B cell (primary cell): ENCODE measurements around the gene OSBP2. TPM values are rescaled to one million over a fixed set of nuclear protein-coding genes. Genes with fewer than 3 reads are reported as not detected.

Experiments
- ATAC-seq: fragments of 200-7000 bp; cut with Tn5 transposase; one replicate; pipeline ENCODE4 v1.10.0; 2021; ENCODE audit warnings: low read depth, mild to moderate bottlenecking, moderate number of reproducible peaks, moderate library complexity
- CTCF ChIA-PET: fragments of 350-600 bp; sonication (Branson Sonifier 250); formaldehyde crosslinking; loops from one replicate; lab custom pipeline; 2021; ENCODE audit warnings: antibody characterized with exemption, inconsistent platforms; lab: Charles Lee
- POLR2A ChIA-PET: fragments of 350-600 bp; sonication (Branson Sonifier 250); formaldehyde crosslinking; loops from one replicate; lab custom pipeline; 2021; ENCODE audit warnings: antibody characterized with exemption; lab: Charles Lee
- DNase-seq: peaks from one replicate; pipeline ENCODE4 v3.0.0; 2013
- H2AFZ ChIP-seq: 2 replicates; pipeline ENCODE4 v1.6.1; 2012; ENCODE audit warnings: mild to moderate bottlenecking, low read depth, low read length; ENCODE audit not compliant: insufficient read depth, poor library complexity, severe bottlenecking
- H3K27ac ChIP-seq, 2 donors: 1 replicate in 1 of 2; 2 replicates in 1 of 2; pipeline ENCODE4 v1.5.1; 2012 to 2013; ENCODE audit warnings: low read length in 2 of 2, mild to moderate bottlenecking in 2 of 2, moderate library complexity in 1 of 2
- H3K27me3 ChIP-seq, 4 experiments: fragments of 200-600 bp in 1 of 4; sonication (generic) in 1 of 4; replicated peaks in 1 of 4; 1 replicate in 2 of 4; 2 replicates in 2 of 4; pipeline versions ENCODE4 v1.6.1 to v1.7.0; 2013 to 2016; ENCODE audit warnings: low read length in 3 of 4, mild to moderate bottlenecking in 2 of 4, mixed read lengths in 1 of 4, moderate library complexity in 1 of 4; ENCODE audit not compliant: insufficient read depth in 4 of 4, control insufficient read depth in 3 of 4; ENCODE audit errors: control extremely low read depth in 1 of 4
- H3K36me3 ChIP-seq, 2 experiments: replicated peaks in 1 of 2; 1 replicate in 1 of 2; 2 replicates in 1 of 2; pipeline versions ENCODE4 v1.6.1 to v1.7.1; 2013; ENCODE audit warnings: low read length in 1 of 2; ENCODE audit not compliant: insufficient read depth in 2 of 2, control insufficient read depth in 1 of 2; ENCODE audit errors: control extremely low read depth in 1 of 2, extremely low read depth in 1 of 2
- H3K4me1 ChIP-seq, 2 donors: fragments of 200-600 bp in 1 of 2; sonication (generic) in 1 of 2; 1 replicate in 1 of 2; 2 replicates in 1 of 2; pipeline versions ENCODE4 v1.5.1 to v1.6.1; 2013 to 2017; ENCODE audit warnings: low read length in 2 of 2; ENCODE audit not compliant: control insufficient read depth in 2 of 2, insufficient read depth in 2 of 2
- H3K4me2 ChIP-seq: replicated peaks from 2 replicates; pipeline ENCODE3; 2012; ENCODE audit warnings: mild to moderate bottlenecking, low read depth, low read length; ENCODE audit not compliant: poor library complexity, severe bottlenecking
- H3K4me3 ChIP-seq, 5 experiments: fragments of 200-600 bp in 1 of 5; sonication (generic) in 1 of 5; 1 replicate in 3 of 5; 2 replicates in 2 of 5; pipeline versions ENCODE4 v1.5.1 to v1.7.0; 2011 to 2016; ENCODE audit warnings: low read length in 4 of 5, mild to moderate bottlenecking in 4 of 5, low read depth in 2 of 5, control low read depth in 1 of 5, moderate library complexity in 1 of 5; ENCODE audit not compliant: insufficient read depth in 1 of 5; ENCODE audit errors: control extremely low read depth in 1 of 5, extremely low read depth in 1 of 5
- H3K79me2 ChIP-seq: fragments of 200-600 bp; sonication (generic); one replicate; pipeline ENCODE4 v1.6.0; 2016; ENCODE audit warnings: low read length; ENCODE audit not compliant: control insufficient read depth, insufficient read depth
- H3K9ac ChIP-seq: fragments of 200-600 bp; sonication (generic); 2 replicates; pipeline ENCODE4 v1.6.1; 2017; ENCODE audit warnings: mild to moderate bottlenecking, low read length, moderate library complexity
- H3K9me3 ChIP-seq, 3 donors: one replicate each; pipeline versions ENCODE4 v1.6.1 to v1.7.1; 2013; ENCODE audit warnings: low read length in 2 of 3; ENCODE audit not compliant: control insufficient read depth in 2 of 3, insufficient read depth in 1 of 3; ENCODE audit errors: control extremely low read depth in 1 of 3
- H4K20me1 ChIP-seq: 2 replicates; pipeline ENCODE4 v1.6.0; 2012; ENCODE audit warnings: mild to moderate bottlenecking, low read length; ENCODE audit not compliant: insufficient read depth, control insufficient read depth, poor library complexity, severe bottlenecking
- H3K27ac Mint-ChIP-seq: one replicate; pipeline ENCODE4 v1.8.0; 2021; ENCODE audit warnings: mixed read lengths
- H3K27me3 Mint-ChIP-seq: one replicate; pipeline ENCODE4 v1.8.0; 2021; ENCODE audit warnings: mixed read lengths
- H3K4me1 Mint-ChIP-seq: one replicate; pipeline ENCODE4 v1.8.0; 2021; ENCODE audit warnings: mixed read lengths
- H3K4me3 Mint-ChIP-seq: one replicate; pipeline ENCODE4 v1.8.0; 2021; ENCODE audit warnings: mixed read lengths
- H3K9me3 Mint-ChIP-seq: one replicate; pipeline ENCODE4 v1.8.0; 2022; ENCODE audit warnings: mixed read lengths; ENCODE audit not compliant: insufficient read depth
- CTCF ChIP-seq: fragments of 200-600 bp; IDR thresholded peaks from one replicate; pipeline ENCODE4 v1.8.0; 2022; ENCODE audit warnings: antibody characterized with exemption, mild to moderate bottlenecking
- EZH2 ChIP-seq: IDR thresholded peaks from 2 replicates; pipeline ENCODE4 v1.6.1; 2012; ENCODE audit warnings: borderline replicate concordance, low read depth, mild to moderate bottlenecking, moderate library complexity, low read length; ENCODE audit not compliant: insufficient read depth, poor library complexity, severe bottlenecking
- WGBS: methylation state at CpG from one replicate; pipeline ENCODE4 v1.1.5; 2013; ENCODE audit warnings: missing lambda C conversion rate; ENCODE audit not compliant: insufficient coverage; 5-methylcytosine and 5-hydroxymethylcytosine counted together
- intact Hi-C: fragments of 100-400 bp; cut with micrococcal nuclease; formaldehyde crosslinking; loops from one replicate; pipeline ENCODE4 v1.10.0; 2022
- polyA plus RNA-seq: library from polyadenylated mRNA; depleted of rRNA; stranded (reverse); fragments of >200 nt; gene quantifications from 2 replicates; pipeline ENCODE4 v1.2.3, GENCODE V29; 2012
- total RNA-seq, 2 donors: library from RNA; stranded (reverse); fragments of 120-200 nt in 1 of 2; gene quantifications; 1 replicate in 1 of 2; 2 replicates in 1 of 2; pipeline versions ENCODE4 v1.2.3 to v1.2.4, GENCODE V29; 2013 to 2022

Gene OSBP2
- total and polyA plus RNA-seq, 2 donors (not counting 1 experiment from before 2014, with no cell fraction given): 0.10 to 1.0 TPM

GRCh38 chr22:30829901-30830550 is 135.4 kb downstream of the OSBP2 start:
- peaks cover 50% of the 10 kb centered on the region for H3K27me3 Mint-ChIP-seq
- DNase-seq (no peak), ATAC-seq (no peak)
- no peak overlapping the region for H3K4me3 Mint-ChIP-seq
- no peaks in the 10 kb centered on the region for H3K9me3 ChIP-seq
- H4K20me1 ChIP-seq: no peaks in the 10 kb centered on the region
- no peak overlapping the region for H3K27ac Mint-ChIP-seq
- peaks cover 0 to 3% (median 1%) of the 10 kb centered on the region in 4 experiments for H3K27me3 ChIP-seq
- H3K79me2 ChIP-seq: no peaks in the 10 kb centered on the region
- no peak overlapping the region for H2AFZ ChIP-seq
- H3K9ac ChIP-seq: no peak overlapping the region
- intact Hi-C loops: no loop called here
- H3K4me1 Mint-ChIP-seq: no peaks in the 10 kb centered on the region
- no peak overlapping the region for H3K4me2 ChIP-seq
- TF ChIP-seq EZH2 (no peak), CTCF (no peak)
- CTCF ChIA-PET: no interaction called here
- H3K4me1 ChIP-seq: no peaks in the 10 kb centered on the region
- no peak overlapping the region for H3K4me3 ChIP-seq
- WGBS: 93% methylated on average over 11 of the region's 12 CpGs
- H3K36me3 ChIP-seq: no peaks in the 10 kb centered on the region
- H3K27ac ChIP-seq: no peak overlapping the region
- POLR2A ChIA-PET: no interaction called here
- no peaks in the 10 kb centered on the region for H3K9me3 Mint-ChIP-seq

- WGBS: 85% methylated on average over 5 of the region's 7 CpGs
- Histone ChIP-seq H4K20me1 (no peaks in the 10 kb centered on the region), H3K27ac (no peak overlapping the region), H3K4me1 (no peaks in the 10 kb centered on the region), H2AFZ (no peak overlapping the region), H3K4me3 (no peak overlapping the region), H3K4me2 (no peak overlapping the region), H3K27me3 (peaks cover 0 to 3% (median 0%) of the 10 kb centered on the region in 4 experiments), H3K79me2 (no peaks in the 10 kb centered on the region), H3K9ac (no peak overlapping the region), H3K36me3 (no peaks in the 10 kb centered on the region), H3K9me3 (no peaks in the 10 kb centered on the region)
- no peak for ATAC-seq
- Mint-ChIP-seq H3K4me3 (no peak overlapping the region), H3K27me3 (peaks cover 44% of the 10 kb centered on the region), H3K4me1 (no peaks in the 10 kb centered on the region), H3K27ac (no peak overlapping the region), H3K9me3 (no peaks in the 10 kb centered on the region)
- CTCF ChIA-PET: no interaction called here
- POLR2A ChIA-PET: no interaction called here
- intact Hi-C loops: no loop called here
- TF ChIP-seq EZH2: no peak
- TF ChIP-seq CTCF: no peak
- no peak for DNase-seq
Measured at GRCh38 chr22:30830907-30831306, 136.2 kb downstream of the OSBP2 start.
